ENCODE results near the gene SRD5A3. TPM values are rescaled to one million over a fixed set of nuclear protein-coding genes. Genes with fewer than 3 reads are reported as not detected.

Gene SRD5A3
- total and polyA plus RNA-seq, 9 of the 15 experiments (the other 6 are each of a cell fraction or from before 2014, with no cell fraction given): 2.5 to 37.0 (median 13.3) TPM

DNA sequence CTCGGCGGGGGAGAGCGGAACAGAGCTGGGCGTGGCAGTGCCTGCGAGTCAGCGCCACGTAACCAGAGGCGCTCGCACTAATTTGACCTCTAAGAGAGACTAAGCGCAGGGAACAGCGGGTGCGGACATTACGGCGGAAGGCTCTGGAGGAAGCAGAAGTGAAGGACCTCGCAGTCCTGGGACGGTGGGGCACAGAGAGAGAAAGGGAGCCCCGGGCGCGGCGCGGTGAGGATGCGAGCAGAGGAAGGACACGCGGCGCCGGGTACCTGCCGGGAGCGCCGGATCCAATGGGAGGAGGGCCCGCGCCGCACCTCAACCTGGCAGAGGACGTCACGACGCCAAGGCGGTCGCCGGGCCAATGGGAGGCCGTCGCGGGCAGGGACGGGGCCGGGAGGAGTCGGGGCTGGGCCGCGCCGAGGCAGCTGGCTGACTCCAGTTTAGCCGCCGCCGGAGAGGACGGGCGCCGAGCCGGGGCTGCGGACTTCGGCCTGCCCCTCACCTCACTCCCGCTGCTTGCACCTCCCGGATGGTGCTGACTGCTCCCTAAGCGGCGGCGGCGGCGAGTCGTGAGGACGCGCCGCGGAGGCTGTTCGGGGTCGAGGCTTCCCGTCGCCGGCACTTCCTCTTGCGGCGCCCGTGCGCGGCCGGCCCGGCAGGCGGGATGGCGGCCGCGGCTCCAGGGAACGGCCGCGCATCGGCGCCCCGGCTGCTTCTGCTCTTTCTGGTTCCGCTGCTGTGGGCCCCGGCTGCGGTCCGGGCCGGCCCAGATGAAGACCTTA lies 49.7 kb downstream of the SRD5A3 start, which contains the start of gene TMEM165 (continued):
- TF ChIP-seq RBM14 (IDR thresholded peaks at IDR 0.05; ENCODE audit: borderline replicate concordance, insufficient read depth, low read depth, low read length): 0 out of 2 replicates have a peak, but pooled peaks have one; percentile 67
- TF ChIP-seq PRMT5 (CRISPR knock-in tag; IDR thresholded peaks at IDR 0.05): no peak
- TF ChIP-seq ZNF3 (CRISPR knock-in tag; IDR thresholded peaks at IDR 0.05): no peak
- TF ChIP-seq C11orf30 (IDR thresholded peaks at IDR 0.05; ENCODE audit: low read depth): 0 out of 2 replicates have a peak, but pooled peaks have one; percentile 8
- no peak for TF ChIP-seq RUNX1 (IDR thresholded peaks at IDR 0.05; ENCODE audit: low read depth)
- peak; percentile 72 to 93 for TF ChIP-seq NONO (IDR thresholded peaks at IDR 0.05; ENCODE audit: low read depth in 2 of 2, low read length in 1 of 2)
- TF ChIP-seq, protein P1, sequence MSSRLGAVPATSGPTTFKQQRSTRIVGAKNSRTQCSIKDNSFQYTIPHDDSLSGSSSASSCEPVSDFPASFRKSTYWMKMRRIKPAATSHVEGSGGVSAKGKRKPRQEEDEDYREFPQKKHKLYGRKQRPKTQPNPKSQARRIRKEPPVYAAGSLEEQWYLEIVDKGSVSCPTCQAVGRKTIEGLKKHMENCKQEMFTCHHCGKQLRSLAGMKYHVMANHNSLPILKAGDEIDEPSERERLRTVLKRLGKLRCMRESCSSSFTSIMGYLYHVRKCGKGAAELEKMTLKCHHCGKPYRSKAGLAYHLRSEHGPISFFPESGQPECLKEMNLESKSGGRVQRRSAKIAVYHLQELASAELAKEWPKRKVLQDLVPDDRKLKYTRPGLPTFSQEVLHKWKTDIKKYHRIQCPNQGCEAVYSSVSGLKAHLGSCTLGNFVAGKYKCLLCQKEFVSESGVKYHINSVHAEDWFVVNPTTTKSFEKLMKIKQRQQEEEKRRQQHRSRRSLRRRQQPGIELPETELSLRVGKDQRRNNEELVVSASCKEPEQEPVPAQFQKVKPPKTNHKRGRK (tag; IDR thresholded peaks at IDR 0.05): no peak
- TF ChIP-seq HDAC8 (tag; IDR thresholded peaks at IDR 0.05): no peak
- TF ChIP-seq, protein P2, sequence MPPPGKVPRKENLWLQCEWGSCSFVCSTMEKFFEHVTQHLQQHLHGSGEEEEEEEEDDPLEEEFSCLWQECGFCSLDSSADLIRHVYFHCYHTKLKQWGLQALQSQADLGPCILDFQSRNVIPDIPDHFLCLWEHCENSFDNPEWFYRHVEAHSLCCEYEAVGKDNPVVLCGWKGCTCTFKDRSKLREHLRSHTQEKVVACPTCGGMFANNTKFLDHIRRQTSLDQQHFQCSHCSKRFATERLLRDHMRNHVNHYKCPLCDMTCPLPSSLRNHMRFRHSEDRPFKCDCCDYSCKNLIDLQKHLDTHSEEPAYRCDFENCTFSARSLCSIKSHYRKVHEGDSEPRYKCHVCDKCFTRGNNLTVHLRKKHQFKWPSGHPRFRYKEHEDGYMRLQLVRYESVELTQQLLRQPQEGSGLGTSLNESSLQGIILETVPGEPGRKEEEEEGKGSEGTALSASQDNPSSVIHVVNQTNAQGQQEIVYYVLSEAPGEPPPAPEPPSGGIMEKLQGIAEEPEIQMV (tag; conservative IDR thresholded peaks at IDR 0.05; ENCODE audit: low read depth): no peak
- TF ChIP-seq ETV5 (CRISPR knock-in tag; IDR thresholded peaks at IDR 0.05; ENCODE audit: low read depth): peak; percentile 33; the same call in 1 of the 2 replicates
- TF ChIP-seq, protein P3, sequence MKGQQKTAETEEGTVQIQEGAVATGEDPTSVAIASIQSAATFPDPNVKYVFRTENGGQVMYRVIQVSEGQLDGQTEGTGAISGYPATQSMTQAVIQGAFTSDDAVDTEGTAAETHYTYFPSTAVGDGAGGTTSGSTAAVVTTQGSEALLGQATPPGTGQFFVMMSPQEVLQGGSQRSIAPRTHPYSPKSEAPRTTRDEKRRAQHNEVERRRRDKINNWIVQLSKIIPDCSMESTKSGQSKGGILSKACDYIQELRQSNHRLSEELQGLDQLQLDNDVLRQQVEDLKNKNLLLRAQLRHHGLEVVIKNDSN (CRISPR knock-in tag; IDR thresholded peaks at IDR 0.05): no peak
- TF ChIP-seq ZNF717 (CRISPR knock-in tag; IDR thresholded peaks at IDR 0.05): no peak
- no peak for TF ChIP-seq PATZ1 (CRISPR knock-in tag; IDR thresholded peaks at IDR 0.05; ENCODE audit: borderline replicate concordance)
- no peak for TF ChIP-seq ZNF212 (CRISPR knock-in tag; IDR thresholded peaks at IDR 0.05)
- no peak for TF ChIP-seq RNF219 (CRISPR knock-in tag; IDR thresholded peaks at IDR 0.05)
- TF ChIP-seq, protein P4, sequence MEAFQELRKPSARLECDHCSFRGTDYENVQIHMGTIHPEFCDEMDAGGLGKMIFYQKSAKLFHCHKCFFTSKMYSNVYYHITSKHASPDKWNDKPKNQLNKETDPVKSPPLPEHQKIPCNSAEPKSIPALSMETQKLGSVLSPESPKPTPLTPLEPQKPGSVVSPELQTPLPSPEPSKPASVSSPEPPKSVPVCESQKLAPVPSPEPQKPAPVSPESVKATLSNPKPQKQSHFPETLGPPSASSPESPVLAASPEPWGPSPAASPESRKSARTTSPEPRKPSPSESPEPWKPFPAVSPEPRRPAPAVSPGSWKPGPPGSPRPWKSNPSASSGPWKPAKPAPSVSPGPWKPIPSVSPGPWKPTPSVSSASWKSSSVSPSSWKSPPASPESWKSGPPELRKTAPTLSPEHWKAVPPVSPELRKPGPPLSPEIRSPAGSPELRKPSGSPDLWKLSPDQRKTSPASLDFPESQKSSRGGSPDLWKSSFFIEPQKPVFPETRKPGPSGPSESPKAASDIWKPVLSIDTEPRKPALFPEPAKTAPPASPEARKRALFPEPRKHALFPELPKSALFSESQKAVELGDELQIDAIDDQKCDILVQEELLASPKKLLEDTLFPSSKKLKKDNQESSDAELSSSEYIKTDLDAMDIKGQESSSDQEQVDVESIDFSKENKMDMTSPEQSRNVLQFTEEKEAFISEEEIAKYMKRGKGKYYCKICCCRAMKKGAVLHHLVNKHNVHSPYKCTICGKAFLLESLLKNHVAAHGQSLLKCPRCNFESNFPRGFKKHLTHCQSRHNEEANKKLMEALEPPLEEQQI (IDR thresholded peaks at IDR 0.05): no peak
